NCI-H187 treated with DMSO at 0.1 percent for 48 hours (cell line): ENCODE results near the gene AKR1C4.
"Not testable (repeated sequence)": the region's sequence is repeated elsewhere in the genome, so short reads cannot be mapped to it uniquely, and the experiment has no call there.

Experiments
- DNase-seq: peaks from one replicate; lab custom pipeline; 2025; lab: John Stamatoyannopoulos, UW

Gene AKR1C4

GRCh38 chr10:5206799-5207198 is 10.2 kb downstream of the AKR1C4 start:
- no peak for DNase-seq

- not testable (repeated sequence) for DNase-seq
These were observed 13.1 kb downstream of the AKR1C4 start for GRCh38 chr10:5209776-5210175.

GRCh38 chr10:5210261-5210660 is 13.6 kb downstream of the AKR1C4 start:
- not testable (repeated sequence) for DNase-seq

GRCh38 chr10:5211696-5212536 is 15.3 kb downstream of the AKR1C4 start:
- DNase-seq, result no peak

DNA sequence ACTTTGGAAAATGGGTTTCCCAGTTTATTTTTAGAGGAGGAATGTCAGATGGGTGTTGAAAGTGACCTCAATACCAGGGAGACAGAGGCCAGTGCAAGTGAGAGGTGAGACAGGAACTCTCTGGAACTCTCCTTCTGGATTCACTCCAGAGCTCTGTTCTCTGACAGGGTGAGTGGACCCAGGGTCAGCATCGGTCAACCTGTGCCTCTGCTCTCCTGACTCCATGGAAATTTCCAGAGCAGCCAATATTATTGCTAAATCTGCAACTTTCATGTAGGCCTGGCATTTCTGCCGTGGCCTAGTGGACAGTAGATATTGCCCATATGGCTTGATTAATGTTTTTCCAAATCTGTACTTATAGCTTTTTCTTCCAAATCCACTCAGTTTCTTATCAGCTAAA is 20.2 kb downstream of the AKR1C4 start:
- DNase-seq, result no peak

DNA sequence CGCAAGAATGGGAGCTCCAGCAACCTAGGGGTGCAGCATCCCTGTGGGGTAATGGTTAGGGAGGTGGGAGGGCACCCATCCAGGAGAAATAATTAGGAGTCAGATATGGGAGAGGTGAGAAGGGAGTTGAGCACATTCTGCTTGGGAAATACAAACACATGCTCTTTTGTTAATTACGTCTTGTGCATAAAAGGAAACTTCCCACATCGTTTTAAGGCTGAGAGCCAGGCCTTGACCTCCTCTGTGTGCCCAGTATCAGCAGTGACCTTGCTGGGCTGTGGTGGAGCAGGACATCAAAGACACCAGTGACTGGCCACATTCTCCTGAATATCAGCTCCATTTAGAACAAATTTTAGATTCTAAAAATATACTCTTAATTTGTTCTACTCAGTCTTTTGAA is 22.6 kb downstream of the AKR1C4 start:
- no peak for DNase-seq

DNA sequence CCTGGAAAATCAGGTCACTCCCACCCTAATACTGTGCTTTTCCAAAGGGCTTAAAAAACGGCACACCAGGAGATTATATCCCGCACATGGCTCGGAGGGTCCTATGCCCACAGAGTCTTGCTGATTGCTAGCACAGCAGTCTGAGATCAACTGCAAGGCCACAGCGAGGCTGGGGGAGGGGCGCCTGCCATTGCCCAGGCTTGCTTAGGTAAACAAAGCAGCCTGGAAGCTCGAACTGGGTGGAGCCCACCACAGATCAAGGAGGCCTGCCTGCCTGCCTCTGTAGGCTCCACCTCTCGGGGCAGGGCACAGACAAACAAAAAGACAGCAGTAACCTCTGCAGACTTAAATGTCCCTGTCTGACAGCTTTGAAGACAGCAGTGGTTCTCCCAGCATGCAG is 26.3 kb downstream of the AKR1C4 start:
- DNase-seq, result not testable (repeated sequence)

GRCh38 chr10:5229019-5229418 is 32.4 kb downstream of the AKR1C4 start:
- DNase-seq, result no peak

- no peak for DNase-seq
These were observed 36.7 kb downstream of the AKR1C4 start for GRCh38 chr10:5233324-5233723.

DNA sequence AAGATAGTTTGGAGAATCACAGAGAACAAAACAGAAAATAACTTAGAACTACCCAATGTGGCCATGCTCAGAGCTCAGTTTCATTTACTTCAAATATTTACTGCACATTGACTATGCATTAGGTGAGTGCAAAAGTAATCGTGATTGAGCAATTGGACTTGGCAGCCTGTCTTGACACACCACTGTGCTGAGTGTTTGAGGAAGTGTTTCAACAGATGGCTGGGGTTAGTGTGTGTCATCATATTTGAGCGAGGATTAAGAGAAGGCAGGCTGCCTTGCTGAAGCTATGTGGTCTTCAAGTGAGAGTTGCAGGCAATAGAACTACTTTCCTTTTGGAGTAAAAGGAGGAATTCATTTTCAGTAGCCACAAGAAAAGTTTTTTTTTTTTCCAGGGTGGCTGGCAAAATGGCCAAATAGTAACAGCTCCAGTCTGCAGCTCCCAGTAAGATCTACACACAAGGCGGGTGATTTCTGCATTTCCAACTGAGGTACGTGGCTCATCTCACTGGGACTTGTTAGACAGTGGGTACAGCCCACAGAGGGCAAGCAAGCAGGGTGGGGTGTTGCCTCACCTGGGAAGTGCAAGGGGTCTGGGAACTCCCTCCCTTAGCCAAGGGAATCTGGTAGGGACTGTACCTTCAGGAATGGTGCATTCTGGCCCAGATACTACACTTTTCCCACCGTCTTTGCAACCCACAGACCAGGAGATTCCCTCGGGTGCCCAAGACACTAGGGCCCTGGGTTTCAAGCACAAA is 37.6 kb downstream of the AKR1C4 start:
- DNase-seq, result no peak

GRCh38 chr10:5237541-5237940 is 40.9 kb downstream of the AKR1C4 start:
- DNase-seq, result not testable (repeated sequence)

- DNase-seq, result no peak
These were observed 45.9 kb downstream of the AKR1C4 start for GRCh38 chr10:5242585-5242984.

DNA sequence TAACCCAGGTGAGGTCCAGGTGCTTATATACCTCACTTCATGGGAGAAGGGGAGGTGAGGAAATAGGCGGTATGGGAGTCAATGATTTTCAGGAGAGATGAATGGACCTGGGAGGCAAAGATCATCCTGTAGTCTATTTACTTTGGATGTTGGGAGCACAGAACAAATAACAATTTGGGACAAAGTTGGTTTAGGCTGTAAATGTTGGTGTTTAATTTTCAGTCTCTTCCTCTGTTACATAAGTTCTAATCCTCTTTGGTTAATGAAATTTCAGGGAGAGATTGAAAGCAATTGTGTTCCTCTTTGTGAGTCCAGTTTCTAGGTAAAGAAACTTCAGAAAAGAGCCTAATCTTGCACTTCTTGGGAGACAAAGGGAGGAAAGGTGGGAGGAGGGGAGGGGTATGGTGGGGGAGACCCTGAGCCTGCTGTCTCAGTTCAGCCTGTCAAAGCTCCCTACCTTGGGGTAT is 46.9 kb downstream of the AKR1C4 start:
- DNase-seq, result no peak

- no peak for DNase-seq
These were observed 55.8 kb downstream of the AKR1C4 start for GRCh38 chr10:5252177-5253037.

- DNase-seq, result no peak
These were observed 57.9 kb downstream of the AKR1C4 start for GRCh38 chr10:5254488-5254887.

GRCh38 chr10:5257768-5258167 is 61.1 kb downstream of the AKR1C4 start:
- DNase-seq, result not testable (repeated sequence)

DNA sequence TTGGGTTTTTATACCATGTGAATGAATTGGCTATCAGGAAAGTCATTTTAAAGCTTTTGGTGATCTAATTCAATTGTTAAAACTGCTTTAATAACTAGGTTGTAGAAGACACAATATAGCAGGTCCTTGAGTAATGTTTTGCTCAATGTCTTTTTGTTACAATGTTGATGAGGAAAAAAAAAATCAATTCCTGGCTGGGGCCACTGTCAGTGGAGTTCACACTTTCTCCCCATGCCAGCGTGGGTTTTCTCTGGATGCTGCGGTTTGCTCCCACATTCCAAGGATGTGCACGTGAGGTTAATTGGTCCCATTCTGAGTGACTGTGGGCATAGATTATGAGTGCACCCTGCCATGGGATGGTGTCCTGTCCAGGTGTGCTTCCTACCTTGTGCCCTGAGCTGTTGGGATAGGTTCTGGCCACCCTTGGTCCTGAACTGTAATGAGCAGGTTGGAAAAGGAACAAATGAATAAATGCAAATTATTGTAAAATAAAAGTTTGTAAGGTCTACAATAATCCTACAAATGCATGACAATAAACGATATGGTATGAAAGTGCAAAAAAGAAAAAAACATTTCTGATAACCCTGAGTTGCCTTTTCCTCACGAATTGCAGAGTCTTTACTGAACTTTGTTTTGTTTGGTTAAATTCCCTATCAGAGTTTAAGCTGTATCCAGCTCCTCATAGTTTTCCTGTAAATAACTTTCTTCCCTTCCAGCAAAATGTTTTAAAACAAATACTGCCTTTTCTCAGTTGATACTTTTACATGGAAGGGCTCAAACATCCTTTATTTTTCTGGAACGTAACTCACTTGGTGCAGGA is 62.7 kb downstream of the AKR1C4 start:
- no peak for DNase-seq

GRCh38 chr10:5259952-5260578 is 63.4 kb downstream of the AKR1C4 start:
- DNase-seq, result no peak

- no peak for DNase-seq
These were observed 64.2 kb downstream of the AKR1C4 start for GRCh38 chr10:5260828-5261227.

DNA sequence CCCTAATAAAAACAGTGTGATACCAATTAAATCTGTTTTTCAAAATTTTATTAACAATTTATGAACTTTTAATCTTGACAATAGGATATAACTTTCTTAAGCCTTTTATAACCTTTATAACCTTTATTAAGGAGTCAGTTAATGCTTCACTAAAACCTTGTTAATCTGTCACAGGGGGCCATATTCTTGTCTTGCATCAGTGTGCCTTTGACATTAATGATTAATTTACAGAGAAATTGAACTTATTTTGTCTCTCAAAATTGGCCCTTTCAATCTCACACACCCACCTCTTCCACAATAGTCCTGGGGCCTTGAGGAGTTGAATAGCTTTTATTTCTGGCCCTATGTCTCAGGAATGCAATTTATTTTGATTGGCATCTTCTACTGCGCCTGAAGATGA is 68.5 kb downstream of the AKR1C4 start:
- DNase-seq, result no peak

GRCh38 chr10:5266351-5266750 is 69.7 kb downstream of the AKR1C4 start:
- DNase-seq, result no peak
